Stimulated activated naive CD4-positive, alpha-beta T cell treated with Interleukin-2 at 50 U/mL for 16 hours (primary cell): ENCODE measurements around the gene XPNPEP3.

ENCODE experiments used
- DNase-seq: peaks from one replicate; lab custom pipeline; 2025; lab: John Stamatoyannopoulos, UW

XPNPEP3 gene

DNA sequence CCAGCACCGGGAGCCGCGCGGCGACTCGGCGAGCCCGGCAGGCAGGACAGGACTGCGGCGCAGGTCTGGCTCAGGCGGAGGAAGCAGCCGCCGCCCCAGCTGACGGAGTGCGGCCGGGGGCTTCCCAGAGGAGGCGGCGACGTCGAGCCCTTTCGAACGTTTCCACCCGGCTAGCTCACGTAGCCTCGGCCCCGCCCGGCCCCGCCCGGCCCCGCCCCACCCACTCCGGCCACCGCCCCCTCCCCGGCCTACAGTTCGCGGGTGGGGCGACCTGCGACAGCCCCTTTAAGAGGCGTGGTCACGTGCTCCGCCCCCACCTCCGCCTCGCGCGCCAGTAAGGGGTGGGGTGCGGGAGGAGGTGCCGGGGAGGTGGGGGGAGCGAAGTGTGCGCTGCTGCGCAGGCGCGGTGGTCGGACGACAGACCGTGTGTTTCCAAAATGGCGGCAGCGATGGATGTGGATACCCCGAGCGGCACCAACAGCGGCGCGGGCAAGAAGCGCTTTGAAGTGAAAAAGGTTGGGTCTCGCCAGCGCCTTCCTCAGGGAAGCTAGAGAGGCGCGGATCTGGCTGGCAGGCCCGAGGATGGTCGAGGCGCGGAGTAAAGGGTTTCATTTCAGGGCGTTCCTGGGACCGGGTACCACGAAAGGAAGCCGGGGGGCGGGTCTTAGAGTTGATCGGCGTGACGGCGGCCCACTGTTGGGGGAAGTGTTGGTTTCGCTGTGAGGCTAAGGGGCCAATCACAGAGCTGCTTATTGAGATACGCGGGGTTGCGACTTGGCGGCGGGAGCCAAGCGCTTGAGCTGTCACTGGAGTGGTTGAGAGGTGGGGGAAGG lies 94.2 kb downstream of the XPNPEP3 start, which contains the start of gene RBX1:
RBX1 (plus strand) TSS at position 417 of the 833 bp plus-strand sequence; CDS start at position 438, 21 bp downstream.
- peak; percentile 98 for DNase-seq

DNA sequence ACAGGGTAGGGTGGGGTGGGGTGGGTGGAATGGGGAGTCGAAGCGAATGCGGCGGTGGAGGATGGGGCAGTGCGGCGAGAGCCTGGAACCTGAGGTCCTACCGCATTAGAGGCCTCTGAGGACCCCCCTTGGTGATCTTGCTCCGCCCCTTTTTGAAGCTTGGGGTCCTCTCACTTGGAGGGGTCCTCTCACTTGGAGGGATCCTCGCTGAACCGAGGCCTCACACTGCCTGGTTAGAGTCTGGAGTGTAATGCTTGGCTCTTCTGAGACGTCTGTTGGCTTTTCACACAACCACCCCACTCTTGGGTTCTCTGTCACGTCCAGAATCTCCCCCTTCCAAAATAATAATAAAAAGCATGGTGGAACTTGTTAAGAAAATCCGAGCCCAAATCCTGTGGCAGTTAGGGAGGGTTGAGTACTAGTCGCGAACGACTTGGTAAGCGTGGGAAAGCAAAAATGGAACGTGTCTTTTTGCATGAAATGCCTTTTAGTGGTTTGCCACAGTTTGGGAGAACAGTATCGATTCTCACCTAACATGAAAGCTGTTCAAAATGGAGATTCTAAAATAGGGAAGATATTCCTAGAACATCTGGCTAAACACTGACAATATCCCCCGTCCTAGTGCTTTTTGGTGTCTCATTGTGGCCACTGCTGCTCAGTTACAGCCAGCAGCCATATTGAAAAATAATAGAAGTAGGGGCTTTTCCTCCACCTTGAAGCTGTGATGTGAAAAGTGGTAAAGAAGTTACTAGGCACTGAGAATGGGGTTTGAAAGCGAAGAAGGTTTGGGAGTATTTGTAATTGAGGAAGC lies 95.1 kb downstream of the XPNPEP3 start:
- DNase-seq, result no peak

DNA sequence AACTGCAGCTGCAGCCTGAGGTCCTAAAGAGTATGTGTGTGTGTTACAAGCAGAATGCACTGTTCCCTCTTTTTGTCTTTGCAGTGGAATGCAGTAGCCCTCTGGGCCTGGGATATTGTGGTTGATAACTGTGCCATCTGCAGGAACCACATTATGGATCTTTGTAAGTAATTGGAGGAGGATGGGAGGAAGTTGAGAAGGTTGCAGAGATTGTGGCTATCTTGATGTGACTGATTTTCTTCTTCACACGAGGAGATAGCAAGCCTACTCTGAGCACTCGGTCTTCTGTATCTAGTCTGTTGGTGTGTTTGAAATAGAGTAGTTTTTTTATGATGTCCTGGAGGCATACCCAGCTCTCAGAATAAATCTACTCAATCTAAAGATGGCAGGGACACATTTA lies 96.5 kb downstream of the XPNPEP3 start:
- no peak for DNase-seq

DNA sequence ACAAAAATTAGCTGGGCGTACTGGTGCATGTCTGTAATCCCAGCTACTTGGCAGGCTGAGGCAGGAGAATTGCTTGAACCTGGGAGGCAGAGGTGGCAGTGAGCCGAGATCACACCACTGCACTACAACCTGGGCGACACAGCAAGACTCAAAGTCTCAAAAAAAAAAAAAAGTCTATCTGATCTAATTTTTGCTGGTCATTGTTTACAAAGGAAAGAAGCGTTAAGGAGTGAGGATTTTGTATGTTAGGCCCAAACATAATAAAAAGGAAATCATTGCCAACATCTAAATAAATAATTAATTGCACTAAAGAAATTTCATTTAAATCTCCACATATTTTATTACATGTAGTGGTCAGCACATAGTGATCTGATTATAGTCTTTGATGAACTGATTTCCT lies 97.2 kb downstream of the XPNPEP3 start:
- no peak for DNase-seq

DNA sequence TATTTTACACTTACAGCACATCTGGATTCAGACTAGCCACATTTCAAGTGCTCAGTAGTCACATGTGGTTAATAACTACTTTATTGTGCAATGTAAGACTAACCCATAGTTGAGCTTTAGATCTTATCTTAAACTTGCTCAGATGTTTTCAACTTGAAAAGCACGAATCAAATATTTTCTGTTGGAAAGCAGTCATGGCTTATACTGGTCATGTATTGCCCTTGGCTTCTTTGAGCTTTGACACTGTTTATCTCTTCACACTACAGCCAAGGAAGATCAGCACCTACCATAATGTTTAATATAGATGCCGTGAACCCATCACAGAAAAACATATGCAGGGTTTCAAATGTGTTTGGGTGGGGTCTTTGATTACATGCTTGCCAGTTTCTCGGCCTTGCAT lies 98.6 kb downstream of the XPNPEP3 start:
- DNase-seq, result no peak

DNA sequence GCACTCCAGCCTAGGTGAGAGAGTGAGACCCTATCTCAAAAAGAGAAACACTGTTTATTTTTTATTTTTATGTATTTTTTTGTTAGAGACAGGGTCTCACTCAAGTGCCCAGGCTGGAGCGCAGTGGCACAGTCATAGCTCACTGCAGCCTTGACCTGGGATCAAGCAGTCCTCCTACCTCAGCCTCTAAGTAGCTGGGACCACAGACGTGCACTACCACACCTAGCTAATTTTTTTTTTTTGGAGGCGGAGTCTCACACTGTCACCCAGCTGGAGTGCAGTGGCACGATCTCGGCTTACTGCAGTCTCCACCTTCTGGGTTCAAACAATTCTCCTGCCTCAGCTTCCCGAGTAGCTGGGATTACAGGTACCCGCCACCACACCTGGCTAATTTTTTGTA lies 100.7 kb downstream of the XPNPEP3 start:
- DNase-seq, result no peak

DNA sequence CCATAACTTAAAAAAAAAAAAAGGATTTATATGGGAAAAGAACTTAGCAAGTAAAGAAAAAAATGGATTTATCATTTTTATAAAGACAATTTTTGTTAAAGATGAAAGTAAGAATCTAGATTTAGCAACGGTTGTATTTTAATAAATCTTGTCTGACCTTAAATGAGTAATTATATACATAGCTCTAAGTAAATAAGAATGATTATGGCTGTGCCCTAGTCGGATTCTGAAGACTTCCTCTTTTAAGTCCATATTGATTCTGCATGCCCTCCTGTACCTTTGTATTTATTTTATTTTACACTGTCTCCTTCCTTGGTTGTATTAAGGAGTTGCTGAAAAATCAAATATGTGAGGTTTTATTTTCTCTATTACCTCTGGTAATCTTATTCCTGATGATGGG lies 101.4 kb downstream of the XPNPEP3 start:
- no peak for DNase-seq

DNA sequence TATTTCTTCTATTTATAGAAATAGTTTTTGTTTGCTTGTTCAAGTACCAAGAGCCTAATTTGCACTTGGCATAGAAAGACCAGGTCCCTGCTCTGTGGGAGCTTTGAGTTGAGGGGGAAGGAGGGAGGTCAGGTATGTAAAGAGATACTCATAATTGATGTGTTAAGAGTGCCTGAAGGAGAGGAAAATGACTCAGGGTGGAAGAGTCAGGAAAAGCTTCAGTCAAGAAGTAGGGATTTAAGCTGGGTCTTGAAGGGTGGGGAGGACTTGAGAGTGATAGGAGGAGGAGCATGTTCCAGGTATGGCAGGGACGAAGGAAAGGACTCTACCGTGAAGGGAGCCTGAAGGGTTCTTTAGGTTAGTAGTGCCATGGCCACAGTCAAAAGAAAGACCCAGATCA lies 103.2 kb downstream of the XPNPEP3 start:
- DNase-seq, result no peak

DNA sequence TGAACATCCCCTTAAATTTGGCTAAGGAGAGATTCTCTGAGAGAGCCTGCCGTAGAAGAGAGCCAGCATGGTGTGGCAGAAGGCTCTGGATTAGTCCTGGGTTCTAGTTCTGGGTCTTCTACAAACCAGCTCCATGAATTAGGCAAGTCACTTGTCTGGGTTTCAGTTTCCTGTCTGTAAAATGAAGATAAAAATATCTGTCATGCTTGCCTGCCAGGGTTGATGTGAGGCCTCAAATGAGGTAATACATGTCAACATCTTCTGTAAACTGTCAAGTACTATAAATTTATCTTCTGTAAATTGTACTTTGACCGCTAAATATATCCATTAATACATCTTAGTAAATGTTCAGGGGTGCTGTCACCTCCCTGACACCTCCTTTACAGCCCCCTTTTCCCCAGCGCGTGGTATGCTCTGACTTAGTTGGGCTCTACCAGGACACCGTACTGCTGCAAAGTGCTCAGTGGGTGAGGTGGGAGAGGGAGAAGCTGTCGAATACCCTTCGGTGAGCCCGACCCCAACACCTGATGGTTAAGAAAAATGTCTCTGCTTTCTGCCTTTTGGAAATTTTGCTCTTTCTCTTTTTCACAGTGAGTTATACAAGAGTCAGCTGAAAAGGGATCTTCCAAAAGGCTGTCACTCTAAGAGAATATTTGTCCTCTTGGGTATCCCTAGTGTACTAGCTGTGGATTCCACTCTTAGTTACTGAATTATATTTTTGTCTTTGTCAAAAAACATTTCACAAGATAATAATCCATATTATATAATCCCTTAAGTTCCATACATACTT lies 109.2 kb downstream of the XPNPEP3 start:
- no peak for DNase-seq

DNA sequence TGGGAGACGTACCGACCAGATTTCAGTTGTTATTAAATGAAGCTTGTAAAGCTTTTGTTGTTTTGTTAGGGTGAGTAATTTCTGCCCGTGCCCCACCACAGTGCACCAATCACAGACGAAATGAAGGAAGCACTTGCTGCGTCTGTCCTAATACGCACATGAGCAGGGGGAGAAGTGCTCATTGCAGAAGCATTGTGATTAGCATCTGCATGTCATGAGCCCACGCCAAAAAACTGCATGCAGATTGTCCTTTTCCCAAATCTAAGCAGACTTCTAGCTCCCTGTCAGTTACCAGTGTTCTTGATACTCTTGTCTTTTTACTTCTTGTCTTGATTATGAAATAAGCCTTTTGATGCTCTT lies 109.8 kb downstream of the XPNPEP3 start:
- DNase-seq, result no peak

DNA sequence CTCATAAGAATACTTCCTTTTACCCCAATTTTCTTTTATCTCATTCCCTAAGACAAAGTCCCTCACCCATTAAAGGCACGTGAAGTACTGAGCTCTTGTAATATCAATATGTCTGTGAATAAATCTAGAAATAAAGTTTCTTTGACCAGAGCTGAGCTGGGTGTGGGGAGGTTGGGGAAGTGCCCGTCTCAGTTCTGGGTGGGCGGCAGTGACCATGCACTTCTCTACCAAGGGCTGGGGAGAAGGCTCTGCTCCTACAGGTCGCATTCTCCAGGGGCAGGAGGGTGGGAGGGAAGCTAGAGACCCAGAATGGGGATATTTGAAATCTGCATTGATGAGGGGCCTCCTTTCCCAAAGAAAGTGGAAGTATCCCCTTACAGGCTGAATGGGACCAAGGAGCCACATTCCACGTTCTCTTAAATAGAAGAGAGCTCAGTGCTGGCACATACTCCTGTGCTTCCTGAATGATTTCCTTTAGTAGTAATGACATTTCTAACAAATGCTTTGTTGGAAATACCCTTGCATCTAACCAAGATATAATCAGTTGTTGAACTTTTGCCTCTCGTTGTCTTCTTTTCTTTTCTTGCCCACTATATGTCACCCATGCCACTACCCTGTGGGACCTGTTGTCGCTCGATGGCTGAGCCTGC lies 110.3 kb downstream of the XPNPEP3 start:
- DNase-seq, result no peak

DNA sequence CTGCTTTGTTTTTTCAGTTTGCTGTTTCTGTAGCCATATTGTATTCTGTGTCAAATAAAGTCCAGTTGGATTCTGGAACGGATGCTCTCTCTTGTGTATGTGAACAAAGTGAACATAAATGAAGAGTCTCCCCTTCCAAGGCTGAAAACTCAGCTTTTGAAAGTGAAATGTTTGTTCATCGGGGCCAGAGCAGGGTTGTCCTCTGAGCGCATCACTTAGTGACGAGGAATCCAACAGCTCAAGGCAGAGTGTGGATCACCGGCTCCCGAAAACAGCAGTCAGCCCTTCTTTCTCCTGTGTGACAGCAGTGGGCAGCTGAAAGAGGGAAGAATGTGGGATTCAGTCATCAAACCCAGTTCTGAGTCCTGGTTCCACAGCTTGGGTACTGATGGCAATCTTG lies 115.6 kb downstream of the XPNPEP3 start:
- DNase-seq, result no peak

DNA sequence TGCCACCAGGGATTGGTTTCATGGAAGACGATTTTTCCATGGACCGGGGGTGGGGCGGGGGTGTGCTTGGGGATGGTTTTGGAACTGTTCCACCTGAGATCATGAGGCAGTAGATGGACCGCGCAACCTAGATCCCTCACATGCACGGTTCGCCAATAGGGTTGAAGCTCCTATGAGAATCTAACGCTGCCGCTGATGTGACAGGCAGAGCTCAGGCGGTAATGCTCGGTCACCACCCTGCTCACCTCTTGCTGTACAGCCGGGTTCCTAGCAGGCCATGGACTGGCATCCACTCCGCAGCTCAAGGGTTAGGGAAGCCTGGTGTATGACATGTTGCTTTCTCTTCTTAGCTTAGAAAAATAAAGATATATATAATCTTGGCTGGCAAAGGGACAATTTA lies 116.2 kb downstream of the XPNPEP3 start:
- DNase-seq, result no peak

DNA sequence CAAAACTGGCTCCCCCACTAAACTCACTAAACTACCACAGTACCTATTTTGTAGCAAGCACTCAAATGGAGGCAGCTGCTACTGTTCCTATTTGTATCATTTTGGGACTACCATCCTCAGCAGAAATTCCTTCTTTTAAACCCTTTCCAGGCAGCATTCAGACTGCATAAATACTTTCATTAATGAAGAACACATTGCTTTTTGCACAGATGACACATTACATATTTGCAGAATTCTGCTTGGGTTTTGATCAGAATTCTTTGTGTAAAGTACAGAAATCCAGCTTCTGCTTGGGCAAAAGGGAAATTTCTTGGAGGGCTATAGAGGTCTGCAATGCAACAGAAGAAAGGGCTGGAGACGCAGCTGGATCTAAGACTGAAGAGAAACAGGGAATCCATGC lies 118.4 kb downstream of the XPNPEP3 start:
- no peak for DNase-seq

DNA sequence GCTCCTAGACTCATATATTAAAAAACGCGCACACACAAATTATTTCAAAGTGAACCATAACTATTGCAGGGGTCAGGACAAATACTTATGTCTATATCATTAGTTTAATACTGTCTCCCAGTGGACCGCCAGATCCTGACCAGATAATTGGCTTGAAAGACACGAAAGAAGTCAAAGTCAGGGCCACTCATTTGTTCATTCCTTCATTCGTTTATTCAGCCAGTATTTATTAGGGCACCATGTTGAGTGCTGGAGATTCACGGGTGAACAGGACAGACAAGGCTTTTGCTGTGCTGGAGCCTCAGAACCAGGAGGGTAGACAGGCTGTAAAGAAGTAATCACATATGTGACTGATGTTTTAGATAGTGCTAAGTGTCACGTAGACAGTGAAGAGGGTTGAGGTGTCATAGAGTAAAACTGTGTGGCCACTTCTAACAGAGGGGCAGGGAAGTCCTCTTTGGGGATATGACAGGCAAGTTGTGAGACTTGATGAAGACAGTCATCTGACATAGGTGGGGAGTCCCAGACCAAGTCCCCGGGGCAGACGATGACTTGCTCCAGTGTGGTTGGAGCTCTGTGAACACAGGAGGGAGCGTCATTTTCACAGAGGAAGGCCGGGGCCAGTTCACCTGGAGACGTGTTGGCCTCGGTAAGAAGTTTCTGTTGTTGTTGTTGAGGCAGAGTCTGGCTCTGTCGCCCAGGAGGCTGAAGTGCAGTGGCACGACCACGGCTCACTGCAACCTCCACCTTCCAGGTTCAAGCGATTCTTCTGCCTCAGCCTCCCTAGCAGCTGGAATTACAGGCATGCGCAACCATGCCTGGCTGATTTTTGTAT lies 120.1 kb downstream of the XPNPEP3 start:
- DNase-seq, result no peak

DNA sequence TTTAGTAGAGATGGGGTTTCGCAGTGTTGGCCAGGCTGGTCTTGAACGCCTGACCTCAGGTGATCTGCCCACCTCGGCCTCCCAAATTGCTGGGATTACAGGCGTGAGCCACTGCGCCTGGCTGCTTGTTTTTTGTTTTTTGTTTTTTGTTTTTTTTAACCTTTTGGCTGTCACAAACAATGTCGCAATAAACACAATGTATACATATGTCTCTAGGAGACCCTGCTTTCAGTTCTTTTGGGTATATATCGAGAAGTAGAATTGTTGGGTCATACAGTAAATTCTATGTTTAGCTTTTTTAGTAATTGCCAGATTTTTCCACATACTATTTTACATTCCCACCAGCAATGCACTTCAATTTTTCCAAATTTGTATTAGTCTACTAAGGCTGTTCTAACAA lies 122.2 kb downstream of the XPNPEP3 start:
- DNase-seq, result no peak

DNA sequence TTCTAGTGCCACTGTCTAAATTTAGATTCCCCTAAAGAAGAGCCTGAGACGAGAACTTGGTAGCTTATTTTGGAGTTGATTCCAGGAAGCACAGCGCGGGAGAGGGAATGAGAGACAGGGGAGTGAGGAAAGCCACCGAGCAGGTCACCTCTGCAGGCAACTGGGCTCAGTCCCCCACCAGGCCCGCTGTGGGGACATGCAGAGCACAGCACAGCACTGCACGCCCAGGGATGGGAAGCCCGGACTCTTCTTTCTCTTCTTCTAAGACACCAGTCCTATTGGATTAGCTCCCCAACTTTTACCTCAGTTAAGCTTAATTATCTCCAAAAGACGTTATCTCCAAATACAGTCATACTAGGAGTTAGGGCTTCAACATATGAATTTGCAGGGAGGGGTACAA lies 122.9 kb downstream of the XPNPEP3 start:
- no peak for DNase-seq
